SJSA1 (cell line): ENCODE results near the gene SPCS2. TPM values are rescaled to one million over a fixed set of nuclear protein-coding genes. Genes with fewer than 3 reads are reported as not detected.

Source experiments
- DNase-seq, 2 experiments: peaks; one replicate each; pipeline ENCODE4 v3.0.0-alpha.2; 2015 to 2020; ENCODE audit warnings: low spot score in 2 of 2, low read depth in 1 of 2
- H3K27ac ChIP-seq: fragments of 250-450 bp; sonication (Bioruptor Pico); 2 replicates; pipeline ENCODE4 v1.5.1; 2020; ENCODE audit warnings: mild to moderate bottlenecking, moderate library complexity
- H3K27me3 ChIP-seq: fragments of 250-450 bp; sonication (Bioruptor Pico); replicated peaks from 2 replicates; pipeline ENCODE4 v1.5.1; 2020; ENCODE audit warnings: mild to moderate bottlenecking, moderate library complexity
- H3K36me3 ChIP-seq: fragments of 250-450 bp; sonication (Bioruptor Pico); 2 replicates; pipeline ENCODE4 v1.5.1; 2020; ENCODE audit warnings: mild to moderate bottlenecking
- H3K4me1 ChIP-seq: fragments of 250-450 bp; sonication (Bioruptor Pico); replicated peaks from 2 replicates; pipeline ENCODE4 v1.6.1; 2021; ENCODE audit warnings: mild to moderate bottlenecking
- H3K4me3 ChIP-seq: fragments of 250-450 bp; sonication (Bioruptor Pico); 2 replicates; pipeline ENCODE4 v1.5.1; 2020; ENCODE audit warnings: mild to moderate bottlenecking
- H3K9me3 ChIP-seq: fragments of 250-450 bp; sonication (Bioruptor Pico); replicated peaks from 2 replicates; pipeline ENCODE4 v1.5.1; 2020; ENCODE audit warnings: mild to moderate bottlenecking
- total RNA-seq: library from RNA; depleted of rRNA; stranded (reverse); fragments of >200 nt; shearing (Covaris generic); gene quantifications from 2 replicates; pipeline ENCODE4 v1.2.3, GENCODE V29; 2014; rRNA removed

SPCS2 gene
- total RNA-seq, result 16.3 and 22.0 TPM in 2 replicates

DNA sequence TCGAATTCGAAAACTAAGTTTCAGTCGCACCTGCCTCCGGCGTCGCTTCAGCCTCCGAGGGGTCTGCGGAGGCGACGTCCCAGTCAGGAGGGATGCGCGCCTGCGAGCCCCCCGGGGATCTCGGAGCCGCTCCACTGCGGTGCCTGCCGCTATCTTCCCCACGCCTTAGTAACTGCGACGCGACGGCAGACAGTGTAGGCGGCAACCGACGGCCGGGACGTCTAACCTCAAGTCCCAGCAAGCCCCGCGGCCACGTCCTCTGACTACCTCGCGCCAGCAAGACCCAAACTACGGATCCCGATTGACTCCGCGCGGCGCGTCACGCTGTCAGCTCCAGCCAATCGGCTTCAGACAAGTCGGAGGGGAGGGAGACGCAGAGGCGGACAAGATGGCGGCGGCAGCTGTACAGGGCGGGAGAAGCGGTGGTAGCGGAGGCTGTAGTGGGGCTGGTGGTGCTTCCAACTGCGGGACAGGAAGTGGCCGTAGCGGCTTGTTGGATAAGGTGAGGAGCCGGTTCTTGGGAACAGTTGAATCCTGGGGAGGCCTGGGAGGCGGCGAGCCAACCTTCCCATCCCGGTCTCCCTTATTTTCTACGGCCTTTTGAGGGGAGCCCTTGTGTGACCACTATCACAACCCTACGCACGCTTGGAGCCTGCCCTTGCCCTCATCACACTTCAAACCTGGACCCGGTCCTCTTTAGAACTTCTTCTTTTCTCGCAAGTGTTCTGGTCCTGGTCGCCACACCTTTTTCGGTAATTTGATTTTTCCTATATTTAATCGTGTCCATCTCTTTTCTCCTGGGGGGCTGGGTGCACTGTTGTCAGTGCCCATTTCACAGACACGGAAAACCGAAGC is at the start of gene SPCS2, which contains the start of gene XRRA1:
TSS of gene SPCS2 (plus strand) at position 369 of the 855 bp plus-strand sequence. CDS start at position 389, 20 bp downstream.
TSS of gene XRRA1 (minus strand) at position 194 of the 855 bp plus-strand sequence. CDS start 8,213 bp downstream, outside the sequence.
- Histone ChIP-seq H3K4me3 (peak within 1 kb of the TSS; percentile 71), H3K27ac (peak within 1 kb of the TSS; percentile 72), H3K36me3 (no peaks in the 10 kb centered on the region), H3K9me3 (no peaks in the 10 kb centered on the region), H3K4me1 (no peaks in the 10 kb centered on the region), H3K27me3 (no peaks in the 10 kb centered on the region)
- peak; percentile 82 to 95 for DNase-seq

DNA sequence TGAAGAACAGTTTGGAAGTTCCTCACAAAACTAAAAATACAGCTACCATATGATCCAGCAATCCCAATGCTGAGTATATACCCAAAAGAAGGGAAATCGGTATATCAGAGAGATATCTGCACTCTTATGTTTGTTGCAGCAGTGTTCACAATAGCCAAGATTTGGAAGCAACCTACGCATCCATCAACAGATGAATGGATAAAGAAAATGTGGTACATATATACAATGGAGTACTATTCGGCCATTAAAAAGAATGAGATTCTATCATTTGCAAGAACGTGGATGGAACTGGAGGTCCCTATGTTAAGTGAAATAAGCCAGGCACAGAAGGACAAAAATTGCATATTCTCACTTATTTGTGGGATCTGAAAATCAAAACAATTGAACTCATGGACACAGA is 46.7 kb upstream of the SPCS2 start:
- Histone ChIP-seq H3K4me1 (no peaks in the 10 kb centered on the region), H3K4me3 (no peak overlapping the region), H3K9me3 (no peaks in the 10 kb centered on the region), H3K27ac (no peak overlapping the region), H3K27me3 (no peaks in the 10 kb centered on the region), H3K36me3 (no peaks in the 10 kb centered on the region)
- no peak for DNase-seq

DNA sequence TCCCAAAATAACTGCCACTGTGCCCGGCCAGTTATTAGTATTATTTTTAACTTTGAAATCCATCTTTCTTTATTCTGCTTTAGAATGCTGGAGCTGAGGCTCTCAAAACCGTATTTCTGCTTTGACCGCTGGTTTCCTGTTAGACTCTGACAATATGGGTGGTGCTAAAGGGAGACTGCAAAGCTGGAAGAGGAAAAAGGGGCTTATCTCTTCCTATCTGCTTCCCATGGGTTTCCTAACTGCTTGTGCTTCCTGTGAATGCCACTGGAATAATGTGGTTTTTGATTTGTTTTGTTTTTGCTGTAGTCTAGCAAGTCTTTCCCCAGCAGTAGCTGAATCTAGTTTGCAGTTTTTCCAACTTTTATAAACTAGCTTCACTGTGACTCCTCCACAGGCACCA is 43.7 kb upstream of the SPCS2 start:
- no peaks in the 10 kb centered on the region for H3K4me1 ChIP-seq
- no peak overlapping the region for H3K27ac ChIP-seq
- no peaks in the 10 kb centered on the region for H3K36me3 ChIP-seq
- H3K4me3 ChIP-seq, result no peak overlapping the region
- no peaks in the 10 kb centered on the region for H3K9me3 ChIP-seq
- no peaks in the 10 kb centered on the region for H3K27me3 ChIP-seq
- no peak for DNase-seq

DNA sequence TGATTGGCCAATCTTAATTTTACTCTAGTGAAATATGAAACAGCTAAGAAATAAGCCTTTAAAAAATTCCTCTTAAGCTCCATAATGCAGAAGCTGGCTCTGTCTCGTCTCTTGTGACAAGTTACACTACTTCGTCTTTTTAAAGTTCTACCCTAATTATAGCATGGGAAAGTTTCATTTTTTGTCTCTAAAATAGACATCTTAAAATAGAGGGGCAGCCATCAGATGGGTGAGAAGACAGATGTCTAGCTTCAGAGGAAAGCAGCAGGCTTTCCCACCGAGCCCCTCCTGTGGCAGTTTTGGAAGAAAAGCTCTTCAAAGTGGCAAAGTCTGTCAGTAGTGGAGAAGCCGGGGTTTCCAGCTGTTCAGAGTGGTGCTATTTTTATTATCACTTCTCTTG is 39.7 kb upstream of the SPCS2 start:
- no peak overlapping the region for H3K4me3 ChIP-seq
- H3K9me3 ChIP-seq, result no peaks in the 10 kb centered on the region
- no peak for DNase-seq

DNA sequence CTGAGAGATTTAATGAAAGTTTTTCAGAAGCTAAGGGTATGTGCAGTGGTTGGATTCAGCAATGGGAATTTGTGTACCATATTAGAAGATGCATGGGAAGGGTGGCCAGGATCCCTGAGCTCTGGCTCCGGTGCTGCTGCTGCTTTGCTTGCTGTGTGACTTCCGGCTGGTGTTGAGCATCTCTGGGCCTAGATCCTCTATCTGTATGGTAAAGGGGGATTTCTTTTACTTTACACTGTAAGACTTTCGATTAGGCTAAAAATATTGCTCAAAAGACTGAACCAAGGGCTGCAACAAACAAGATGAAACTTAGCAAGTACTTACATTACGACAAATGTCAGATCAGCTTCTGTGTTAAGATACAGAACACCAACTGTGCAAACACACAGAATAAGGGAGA is 39.3 kb upstream of the SPCS2 start:
- Histone ChIP-seq H3K4me3 (no peak overlapping the region), H3K27ac (no peak overlapping the region), H3K36me3 (no peaks in the 10 kb centered on the region)

More for the DNA sequence above, 39.7 kb upstream of the SPCS2 start:
- no peaks in the 10 kb centered on the region for H3K27me3 ChIP-seq
- no peak overlapping the region for H3K27ac ChIP-seq
- no peaks in the 10 kb centered on the region for H3K4me1 ChIP-seq
- H3K36me3 ChIP-seq, result no peaks in the 10 kb centered on the region

DNA sequence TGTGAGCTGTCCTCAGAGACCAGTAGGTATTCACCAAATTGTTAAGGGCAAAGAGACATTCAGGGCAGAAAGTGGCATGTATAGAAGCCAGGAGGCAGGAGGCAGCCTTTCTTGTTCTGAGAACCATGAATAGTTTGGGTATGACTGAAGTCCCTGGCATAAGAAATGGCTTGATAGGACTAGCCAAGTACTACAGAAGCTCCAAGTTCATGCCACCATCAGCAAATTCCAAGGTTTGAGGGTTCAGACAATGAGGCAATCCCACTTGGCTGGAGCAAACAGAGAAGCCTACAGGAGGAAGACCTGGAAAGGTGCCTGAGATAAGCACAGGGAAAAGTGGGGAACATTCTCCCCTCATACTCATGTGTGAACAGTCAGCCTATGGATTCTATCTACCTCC is 25.9 kb upstream of the SPCS2 start:
- no peaks in the 10 kb centered on the region for H3K27me3 ChIP-seq
- no peaks in the 10 kb centered on the region for H3K36me3 ChIP-seq
- no peak overlapping the region for H3K4me3 ChIP-seq
- DNase-seq, result no peak
- H3K9me3 ChIP-seq, result no peaks in the 10 kb centered on the region
- H3K27ac ChIP-seq, result no peak overlapping the region
- H3K4me1 ChIP-seq, result no peaks in the 10 kb centered on the region

More for the DNA sequence above, 39.3 kb upstream of the SPCS2 start:
- Histone ChIP-seq H3K9me3 (no peaks in the 10 kb centered on the region), H3K4me1 (no peaks in the 10 kb centered on the region), H3K27me3 (no peaks in the 10 kb centered on the region)
- DNase-seq, result no peak

DNA sequence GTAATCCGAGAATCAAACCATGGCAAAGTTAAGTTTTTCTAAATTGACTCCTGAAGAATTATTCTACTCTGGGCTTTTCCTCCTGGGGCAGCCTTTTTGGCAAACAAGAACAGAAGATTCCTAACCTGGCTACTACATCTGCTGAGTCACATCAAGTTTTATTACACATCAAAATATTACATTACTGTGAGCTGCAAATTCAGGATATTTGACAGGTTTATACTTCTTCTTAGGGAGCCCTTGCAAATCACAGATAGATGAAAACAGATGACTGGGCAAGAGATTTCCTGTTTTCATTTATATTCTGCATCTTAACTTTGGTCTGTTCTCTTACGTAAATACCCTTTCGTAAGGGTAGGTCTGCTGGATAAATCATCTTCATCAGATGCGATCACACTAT is 23.8 kb upstream of the SPCS2 start:
- H3K9me3 ChIP-seq, result no peaks in the 10 kb centered on the region
- H3K27me3 ChIP-seq, result no peaks in the 10 kb centered on the region
- DNase-seq, result no peak
- H3K4me3 ChIP-seq, result no peak overlapping the region
- no peak overlapping the region for H3K27ac ChIP-seq
- H3K4me1 ChIP-seq, result no peaks in the 10 kb centered on the region
- H3K36me3 ChIP-seq, result no peaks in the 10 kb centered on the region

DNA sequence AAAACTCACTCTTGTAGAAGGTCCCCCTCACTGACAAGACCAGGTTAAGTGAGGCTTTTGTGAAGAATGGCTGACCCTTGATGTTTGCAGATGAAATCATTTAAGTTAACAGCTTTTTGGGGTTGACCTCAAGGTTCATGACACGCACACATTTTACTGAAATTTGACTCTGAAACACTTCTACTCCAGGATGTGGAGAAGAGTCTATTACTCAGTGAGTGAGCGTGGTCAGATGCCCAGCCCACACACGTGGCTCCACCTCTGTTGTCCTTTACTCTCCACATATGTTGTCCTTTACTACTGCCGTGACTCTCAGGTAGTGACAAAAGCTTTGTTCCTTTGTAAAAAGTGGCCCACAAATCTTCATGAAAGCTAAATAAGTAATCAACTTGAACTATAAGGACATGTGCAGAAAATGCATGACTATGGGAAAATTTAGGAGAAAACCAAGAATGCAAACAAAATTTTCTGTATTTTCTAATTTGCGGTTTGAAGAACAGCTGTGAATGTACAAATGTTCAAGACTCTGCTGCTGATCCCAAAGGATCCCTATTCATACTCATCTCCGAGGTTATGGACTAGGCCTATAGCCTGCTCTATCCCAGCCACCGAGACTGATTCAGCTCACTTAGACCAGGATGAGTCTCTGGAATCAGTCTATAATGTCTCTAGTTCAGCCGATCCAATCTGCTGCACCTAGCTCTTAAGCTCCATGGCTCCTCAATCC is 22.6 kb upstream of the SPCS2 start:
- peak in 1 of 2 experiments; percentile 6 for DNase-seq
- no peaks in the 10 kb centered on the region for H3K9me3 ChIP-seq
- no peak overlapping the region for H3K27ac ChIP-seq
- no peaks in the 10 kb centered on the region for H3K4me1 ChIP-seq
- H3K36me3 ChIP-seq, result no peaks in the 10 kb centered on the region
- H3K27me3 ChIP-seq, result no peaks in the 10 kb centered on the region
- H3K4me3 ChIP-seq, result no peak overlapping the region

DNA sequence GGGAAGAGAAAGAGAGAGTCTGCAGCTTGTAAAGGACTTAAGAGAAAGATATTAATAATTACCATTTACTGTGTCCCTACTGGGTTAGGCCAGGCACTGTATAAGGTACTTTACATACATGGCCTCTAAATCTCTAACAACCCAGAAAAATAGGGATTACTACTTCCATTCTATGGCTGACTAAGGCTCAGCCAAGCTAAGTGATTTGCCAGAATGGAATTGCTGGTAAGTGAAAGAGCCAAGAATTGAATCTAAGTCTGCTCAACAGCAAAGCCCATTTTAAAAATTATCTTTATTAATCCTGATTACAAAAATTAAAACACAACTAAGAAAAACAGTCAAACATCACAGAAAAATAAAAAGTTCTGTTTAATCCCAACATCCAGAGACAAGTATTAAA is 21.6 kb upstream of the SPCS2 start:
- H3K27ac ChIP-seq, result no peak overlapping the region
- no peaks in the 10 kb centered on the region for H3K36me3 ChIP-seq
- no peak overlapping the region for H3K4me3 ChIP-seq
- H3K4me1 ChIP-seq, result no peaks in the 10 kb centered on the region; the same call in 1 of the 2 replicates
- no peak for DNase-seq
- no peaks in the 10 kb centered on the region for H3K27me3 ChIP-seq
- no peaks in the 10 kb centered on the region for H3K9me3 ChIP-seq

DNA sequence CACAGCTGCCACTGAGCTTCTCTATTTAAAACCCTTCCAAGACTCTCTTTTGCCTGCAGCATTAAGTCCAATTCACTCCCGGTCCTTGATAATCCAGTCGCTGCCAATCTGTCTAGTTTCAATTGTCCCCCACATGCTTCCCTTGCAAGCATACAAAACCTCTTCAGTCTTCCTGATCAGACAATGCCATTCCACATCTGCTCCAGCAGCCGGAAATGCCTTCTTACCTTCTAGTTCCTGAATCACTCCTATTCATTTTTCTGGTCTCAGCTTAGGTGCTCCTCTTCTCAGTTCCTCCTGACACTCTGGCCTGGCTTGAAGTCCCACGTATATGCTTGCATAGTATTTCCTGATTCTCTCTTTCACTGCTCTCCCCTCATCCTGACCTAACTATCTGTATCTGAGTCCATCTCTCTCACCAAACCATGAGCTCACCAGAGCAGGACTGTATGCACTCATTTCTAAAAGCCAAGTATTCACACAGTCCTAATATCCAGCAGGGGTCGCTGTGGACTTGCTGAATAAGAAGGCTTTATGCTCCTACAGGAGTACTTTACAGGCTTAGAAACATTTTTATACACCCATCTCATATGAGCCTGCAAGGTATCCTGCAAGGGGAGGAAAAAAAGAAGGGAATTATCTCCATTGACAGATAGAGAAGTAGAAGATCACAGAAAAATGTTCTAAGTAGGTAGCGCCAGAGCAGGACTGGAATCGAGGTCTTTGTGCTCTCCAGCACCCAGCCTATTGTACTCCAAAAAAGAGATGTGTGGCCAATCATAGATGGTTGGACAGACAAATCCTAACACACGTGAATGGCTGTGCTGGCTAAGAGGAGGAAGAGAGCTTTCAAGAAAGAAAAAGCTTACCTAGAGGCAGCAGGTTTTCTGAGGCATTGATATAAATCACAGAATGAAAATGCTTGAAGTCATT is 19.4 kb upstream of the SPCS2 start:
- H3K4me1 ChIP-seq, result no peaks in the 10 kb centered on the region; the same call in 1 of the 2 replicates
- H3K4me3 ChIP-seq, result no peak overlapping the region
- no peaks in the 10 kb centered on the region for H3K27me3 ChIP-seq
- H3K27ac ChIP-seq, result no peak overlapping the region
- no peaks in the 10 kb centered on the region for H3K36me3 ChIP-seq
- H3K9me3 ChIP-seq, result no peaks in the 10 kb centered on the region
- peak; percentile 52 to 57 for DNase-seq

DNA sequence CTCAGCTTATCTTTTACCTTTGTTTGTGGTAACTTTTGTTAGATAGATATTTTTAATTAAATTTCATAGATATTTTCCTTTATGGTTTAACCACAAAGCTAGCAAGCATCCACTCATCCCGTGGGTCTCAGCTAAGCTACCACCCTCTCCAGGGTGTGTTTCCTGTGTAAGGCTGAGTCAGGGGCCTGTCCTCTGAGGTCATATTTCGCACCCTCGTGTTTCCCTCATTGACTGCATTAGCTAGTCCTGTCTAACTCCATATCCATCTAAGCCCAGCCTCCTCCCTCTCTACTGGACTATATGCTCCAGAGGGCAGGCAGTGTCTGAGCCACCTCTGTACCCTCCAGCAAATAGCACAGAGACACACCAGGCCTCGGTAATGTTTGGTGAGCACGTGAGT is 16.9 kb upstream of the SPCS2 start:
- Histone ChIP-seq H3K9me3 (no peaks in the 10 kb centered on the region), H3K27me3 (no peaks in the 10 kb centered on the region), H3K4me1 (no peaks in the 10 kb centered on the region; the same call in none of the 2 replicates), H3K36me3 (no peaks in the 10 kb centered on the region), H3K4me3 (no peak overlapping the region), H3K27ac (no peak overlapping the region)
- no peak for DNase-seq

DNA sequence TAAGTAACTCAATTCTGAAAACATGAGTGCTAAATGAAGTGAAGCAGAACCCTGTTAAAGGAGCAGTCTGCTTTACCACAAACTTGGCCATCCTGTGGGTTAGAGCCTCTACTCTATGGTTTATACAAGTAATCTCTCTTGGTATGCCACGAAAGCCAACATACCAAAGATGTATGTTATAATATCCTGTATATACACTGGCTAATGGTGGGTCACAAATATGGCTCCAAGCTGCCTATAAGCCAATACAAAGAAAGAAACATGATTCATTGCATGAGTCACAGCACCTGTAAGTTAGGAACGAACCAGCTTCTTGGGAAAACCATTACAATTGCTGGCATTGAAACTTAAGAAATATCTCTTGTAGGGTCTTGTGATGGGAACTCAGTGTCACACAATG is 16.3 kb upstream of the SPCS2 start:
- no peaks in the 10 kb centered on the region for H3K27me3 ChIP-seq
- no peak for DNase-seq
- H3K36me3 ChIP-seq, result no peaks in the 10 kb centered on the region
- no peak overlapping the region for H3K27ac ChIP-seq
- no peaks in the 10 kb centered on the region for H3K9me3 ChIP-seq
- no peak overlapping the region for H3K4me3 ChIP-seq
- H3K4me1 ChIP-seq, result no peaks in the 10 kb centered on the region; the same call in none of the 2 replicates

DNA sequence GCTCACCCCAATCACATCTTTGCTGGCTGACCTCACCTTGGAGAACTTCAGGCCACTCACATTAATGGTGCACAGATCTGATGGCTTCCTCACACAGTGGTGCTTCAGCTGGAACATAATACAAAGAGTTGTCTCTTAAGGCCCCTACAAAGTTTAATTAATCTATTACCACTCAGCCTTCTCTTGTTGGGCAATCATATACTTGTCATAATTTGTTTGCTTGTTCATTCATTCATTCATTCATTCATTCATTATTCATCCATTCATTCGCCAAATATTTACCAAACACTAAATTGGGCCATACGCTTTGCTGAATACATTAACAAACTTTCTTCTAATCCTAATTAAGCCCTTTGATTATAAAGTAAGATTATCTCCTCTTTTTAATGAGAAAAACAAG is 15.3 kb upstream of the SPCS2 start:
- H3K4me1 ChIP-seq, result peaks cover 4% of the 10 kb centered on the region
- H3K27ac ChIP-seq, result no peak overlapping the region
- no peaks in the 10 kb centered on the region for H3K27me3 ChIP-seq
- H3K9me3 ChIP-seq, result no peaks in the 10 kb centered on the region
- no peak overlapping the region for H3K4me3 ChIP-seq
- H3K36me3 ChIP-seq, result no peaks in the 10 kb centered on the region
- no peak for DNase-seq
